Ishikawa (cell line): Measurements from ENCODE around the gene CREG2.

ENCODE experiments used
- CEBPB ChIP-seq: IDR thresholded peaks from 2 replicates; pipeline ENCODE4 v1.6.1; 2012
- CREB1 ChIP-seq: IDR thresholded peaks from 2 replicates; pipeline ENCODE4 v1.6.1; 2012; ENCODE audit warnings: low read depth
- EGR1 ChIP-seq: IDR thresholded peaks from 2 replicates; pipeline ENCODE4 v1.6.1; 2012
- EP300 ChIP-seq: IDR thresholded peaks from 2 replicates; pipeline ENCODE4 v1.6.1; 2012; ENCODE audit warnings: borderline replicate concordance
- FOXM1 ChIP-seq: IDR thresholded peaks from 2 replicates; pipeline ENCODE4 v1.6.1; 2012; ENCODE audit warnings: low read depth, borderline replicate concordance
- MAX ChIP-seq: IDR thresholded peaks from 2 replicates; pipeline ENCODE4 v1.6.1; 2012
- NFIC ChIP-seq: IDR thresholded peaks from 2 replicates; pipeline ENCODE4 v1.6.1; 2012
- RAD21 ChIP-seq: IDR thresholded peaks from 2 replicates; pipeline ENCODE4 v1.6.1; 2012; ENCODE audit warnings: low read depth
- TAF1 ChIP-seq: IDR thresholded peaks from 2 replicates; pipeline ENCODE4 v1.6.1; 2012; ENCODE audit warnings: low read depth, mild to moderate bottlenecking
- TCF12 ChIP-seq: IDR thresholded peaks from 2 replicates; pipeline ENCODE4 v1.6.1; 2012; ENCODE audit warnings: low read depth
- TEAD4 ChIP-seq: IDR thresholded peaks from 2 replicates; pipeline ENCODE4 v1.6.1; 2012
- USF1 ChIP-seq: IDR thresholded peaks from 2 replicates; pipeline ENCODE4 v1.6.1; 2012
- YY1 ChIP-seq: IDR thresholded peaks from 2 replicates; pipeline ENCODE4 v1.6.1; 2012; ENCODE audit warnings: low read depth
- ZBTB7A ChIP-seq: IDR thresholded peaks from 2 replicates; pipeline ENCODE4 v1.6.1; 2012; ENCODE audit warnings: low read depth
- TF ChIP-seq, protein P1 (sequence below): IDR thresholded peaks from 2 replicates; pipeline ENCODE4 v1.6.1; 2012; ENCODE audit warnings: low read depth, mild to moderate bottlenecking

The CREG2 gene

DNA sequence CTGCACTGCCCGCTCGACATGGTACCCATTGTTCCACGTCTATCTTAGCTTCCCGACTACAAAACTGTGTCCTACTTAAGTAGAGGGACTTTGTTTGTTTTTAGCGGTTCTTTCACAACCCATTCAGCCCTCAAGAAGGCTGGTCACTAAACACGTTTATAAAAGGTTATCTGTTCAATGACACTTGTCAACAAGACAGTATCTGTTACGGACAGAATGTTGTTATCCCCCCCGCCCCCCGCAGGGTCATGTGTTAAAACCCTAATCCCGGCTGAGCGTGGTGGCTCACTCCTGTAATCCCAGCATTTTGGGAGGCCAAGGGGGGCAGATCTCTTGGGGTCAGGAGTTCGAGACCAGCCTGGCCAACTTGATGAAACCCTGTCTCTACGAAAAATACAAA, 40.4 kb upstream of the CREG2 start:
- no peak for TF ChIP-seq TCF12

GRCh38 chr2:101427240-101427639, 39.9 kb upstream of the CREG2 start:
- TF ChIP-seq YY1 (no peak), TEAD4 (no peak), TAF1 (no peak)

- TF ChIP-seq ZBTB7A (no peak), EGR1 (no peak), NFIC (no peak), FOXM1 (no peak), CREB1 (no peak), CEBPB (no peak), USF1 (no peak), MAX (no peak)
Measured at GRCh38 chr2:101426822-101427221, 39.5 kb upstream of the CREG2 start.

GRCh38 chr2:101420623-101421022, 33.3 kb upstream of the CREG2 start:
- no peak for TF ChIP-seq CREB1
- TF ChIP-seq EGR1, result no peak
- TF ChIP-seq TEAD4, result no peak
- no peak for TF ChIP-seq USF1
- TF ChIP-seq YY1, result no peak
- TF ChIP-seq RAD21, result no peak
- no peak for TF ChIP-seq ZBTB7A

DNA sequence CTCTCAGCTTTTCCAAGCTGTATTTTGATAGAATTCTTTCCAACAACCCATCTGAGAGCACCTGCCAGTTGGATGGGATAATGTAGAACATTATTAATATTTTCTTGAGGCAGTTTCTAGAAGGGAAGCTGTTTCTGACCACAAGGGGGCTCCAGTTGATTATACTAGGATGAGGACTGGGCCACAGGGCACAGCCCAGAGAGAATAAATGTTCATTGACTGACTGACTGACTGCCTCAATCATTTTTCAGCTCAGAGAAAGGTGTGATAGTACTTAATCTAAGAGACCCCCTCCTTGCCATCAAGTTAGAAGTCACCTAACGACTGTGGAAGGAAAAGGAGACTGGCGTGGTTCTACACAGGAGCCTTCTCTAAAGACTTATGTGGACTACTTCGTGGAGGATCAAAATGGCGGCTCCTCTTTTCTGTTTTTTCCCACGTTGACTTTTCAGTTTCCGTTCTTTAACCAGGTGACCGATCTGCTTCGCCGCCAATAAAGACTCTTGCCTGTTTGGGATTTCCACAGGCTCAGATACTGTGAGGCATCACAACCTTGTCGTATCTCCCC, 31.9 kb upstream of the CREG2 start:
- TF ChIP-seq TAF1, result no peak
- TF ChIP-seq CEBPB, result no peak
- peak; percentile 82 for TF ChIP-seq RAD21

- TF ChIP-seq YY1, result no peak
- TF ChIP-seq EGR1, result no peak
- TF ChIP-seq FOXM1, result no peak
- TF ChIP-seq ZBTB7A, result no peak
- TF ChIP-seq TCF12, result no peak
- TF ChIP-seq RAD21, result no peak
Measured at GRCh38 chr2:101418460-101419095, 31.3 kb upstream of the CREG2 start.

- no peak for TF ChIP-seq NFIC
- no peak for TF ChIP-seq MAX
- TF ChIP-seq CEBPB, result no peak
- TF ChIP-seq, protein P1, sequence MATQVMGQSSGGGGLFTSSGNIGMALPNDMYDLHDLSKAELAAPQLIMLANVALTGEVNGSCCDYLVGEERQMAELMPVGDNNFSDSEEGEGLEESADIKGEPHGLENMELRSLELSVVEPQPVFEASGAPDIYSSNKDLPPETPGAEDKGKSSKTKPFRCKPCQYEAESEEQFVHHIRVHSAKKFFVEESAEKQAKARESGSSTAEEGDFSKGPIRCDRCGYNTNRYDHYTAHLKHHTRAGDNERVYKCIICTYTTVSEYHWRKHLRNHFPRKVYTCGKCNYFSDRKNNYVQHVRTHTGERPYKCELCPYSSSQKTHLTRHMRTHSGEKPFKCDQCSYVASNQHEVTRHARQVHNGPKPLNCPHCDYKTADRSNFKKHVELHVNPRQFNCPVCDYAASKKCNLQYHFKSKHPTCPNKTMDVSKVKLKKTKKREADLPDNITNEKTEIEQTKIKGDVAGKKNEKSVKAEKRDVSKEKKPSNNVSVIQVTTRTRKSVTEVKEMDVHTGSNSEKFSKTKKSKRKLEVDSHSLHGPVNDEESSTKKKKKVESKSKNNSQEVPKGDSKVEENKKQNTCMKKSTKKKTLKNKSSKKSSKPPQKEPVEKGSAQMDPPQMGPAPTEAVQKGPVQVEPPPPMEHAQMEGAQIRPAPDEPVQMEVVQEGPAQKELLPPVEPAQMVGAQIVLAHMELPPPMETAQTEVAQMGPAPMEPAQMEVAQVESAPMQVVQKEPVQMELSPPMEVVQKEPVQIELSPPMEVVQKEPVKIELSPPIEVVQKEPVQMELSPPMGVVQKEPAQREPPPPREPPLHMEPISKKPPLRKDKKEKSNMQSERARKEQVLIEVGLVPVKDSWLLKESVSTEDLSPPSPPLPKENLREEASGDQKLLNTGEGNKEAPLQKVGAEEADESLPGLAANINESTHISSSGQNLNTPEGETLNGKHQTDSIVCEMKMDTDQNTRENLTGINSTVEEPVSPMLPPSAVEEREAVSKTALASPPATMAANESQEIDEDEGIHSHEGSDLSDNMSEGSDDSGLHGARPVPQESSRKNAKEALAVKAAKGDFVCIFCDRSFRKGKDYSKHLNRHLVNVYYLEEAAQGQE, result no peak
- TF ChIP-seq FOXM1, result no peak
- no peak for TF ChIP-seq USF1
- TF ChIP-seq TAF1, result no peak
- no peak for TF ChIP-seq TEAD4
- no peak for TF ChIP-seq TCF12
- no peak for TF ChIP-seq EP300
- TF ChIP-seq YY1, result no peak
- no peak for TF ChIP-seq CREB1
- TF ChIP-seq ZBTB7A, result no peak
- no peak for TF ChIP-seq EGR1
- no peak for TF ChIP-seq RAD21
Measured at GRCh38 chr2:101416609-101417008, 29.3 kb upstream of the CREG2 start.

- no peak for TF ChIP-seq USF1
- TF ChIP-seq EP300, result no peak
- no peak for TF ChIP-seq TCF12
- no peak for TF ChIP-seq FOXM1
- no peak for TF ChIP-seq TAF1
- no peak for TF ChIP-seq ZBTB7A
- no peak for TF ChIP-seq EGR1
- TF ChIP-seq CEBPB, result no peak
- TF ChIP-seq CREB1, result no peak
- no peak for TF ChIP-seq RAD21
Measured at GRCh38 chr2:101415884-101416283, 28.6 kb upstream of the CREG2 start.
